Fibroblast of skin of left quadriceps (primary cell): ENCODE results near the gene HP.

Source experiments
- DNase-seq, 2 experiments: peaks; one replicate each; pipeline ENCODE4 v3.0.0-alpha.2; 2013; ENCODE audit warnings: low read depth in 2 of 2

The HP gene

GRCh38 chr16:72085002-72085401 is 30.7 kb downstream of the HP start:
- DNase-seq: no peak

- no peak for DNase-seq
These were observed 36.9 kb downstream of the HP start for GRCh38 chr16:72091217-72091616.

GRCh38 chr16:72092832-72093447 is 38.6 kb downstream of the HP start:
- DNase-seq: peak in 1 of 2 experiments; percentile 26

GRCh38 chr16:72093448-72094265 is 39.4 kb downstream of the HP start, which contains the start of the genes DHX38 and TXNL4B:
TSS of gene DHX38 (plus strand) at chr16:72093847. CDS start at chr16:72096158, 2,311 bp downstream.
TSS of gene TXNL4B (minus strand) at chr16:72093620. CDS start at chr16:72090749, 2,871 bp downstream.
- peak; percentile 98 for DNase-seq

GRCh38 chr16:72094266-72094610 is 39.9 kb downstream of the HP start:
- DNase-seq: no peak

- DNase-seq: no peak
These were observed 44.6 kb downstream of the HP start for GRCh38 chr16:72098936-72099335.

GRCh38 chr16:72099377-72099818 is 45.1 kb downstream of the HP start:
- no peak for DNase-seq

GRCh38 chr16:72101195-72101594 is 46.9 kb downstream of the HP start:
- no peak for DNase-seq

- DNase-seq: no peak
These were observed 50.6 kb downstream of the HP start for GRCh38 chr16:72104905-72105304.

- no peak for DNase-seq
These were observed 51.7 kb downstream of the HP start for GRCh38 chr16:72105978-72106377.

- DNase-seq: no peak
These were observed 53.1 kb downstream of the HP start for GRCh38 chr16:72107371-72107770.

- DNase-seq: no peak
These were observed 54.2 kb downstream of the HP start for GRCh38 chr16:72108353-72109102.

- DNase-seq: no peak
These were observed 55.0 kb downstream of the HP start for GRCh38 chr16:72109300-72109699.

GRCh38 chr16:72109966-72110530 is 55.7 kb downstream of the HP start:
- no peak for DNase-seq
